Activated CD4-positive, alpha-beta T cell treated with anti-CD3 and anti-CD28 coated beads, Interleukin-2, amount 10 ng/mL, durations not matched to agents 7 days and 5 days (primary cell): ENCODE results near the gene SGIP1. TPM values are rescaled to one million over a fixed set of nuclear protein-coding genes. Genes with fewer than 3 reads are reported as not detected.

Source experiments
- CTCF ChIA-PET: fragments of 350-600 bp; sonication (Branson Sonifier 250); formaldehyde crosslinking; loops from one replicate; lab custom pipeline; 2021; ENCODE audit warnings: antibody characterized with exemption; lab: Charles Lee
- POLR2A ChIA-PET: fragments of 350-600 bp; sonication (Branson Sonifier 250); formaldehyde crosslinking; loops from one replicate; lab custom pipeline; 2021; ENCODE audit warnings: antibody characterized with exemption; lab: Charles Lee
- DNase-seq: peaks from one replicate; pipeline ENCODE4 v3.0.0-alpha.2; 2020
- H3K27ac Mint-ChIP-seq: one replicate; pipeline ENCODE4 v1.8.0; 2021; ENCODE audit warnings: mild to moderate bottlenecking, moderate library complexity, mixed read lengths
- H3K27me3 Mint-ChIP-seq: one replicate; pipeline ENCODE4 v1.8.0; 2021; ENCODE audit warnings: mixed read lengths
- H3K36me3 Mint-ChIP-seq: one replicate; pipeline ENCODE4 v1.8.0; 2021; ENCODE audit warnings: low read depth, mixed read lengths
- H3K4me1 Mint-ChIP-seq: one replicate; pipeline ENCODE4 v1.8.0; 2021; ENCODE audit warnings: mixed read lengths
- H3K4me3 Mint-ChIP-seq: one replicate; pipeline ENCODE4 v1.8.0; 2021; ENCODE audit warnings: mild to moderate bottlenecking, moderate library complexity, mixed read lengths
- H3K9me3 Mint-ChIP-seq: one replicate; pipeline ENCODE4 v1.8.0; 2021; ENCODE audit warnings: mixed read lengths
- total RNA-seq, 2 experiments: library from RNA; stranded (reverse); gene quantifications; one replicate each; pipeline ENCODE4 v1.2.3, GENCODE V29; 2021

Gene SGIP1
- total RNA-seq, 2 experiments from 2014 or later, result not detected

- POLR2A ChIA-PET, result no interaction called here
- Mint-ChIP-seq H3K27ac (no peak overlapping the region), H3K36me3 (no peaks in the 10 kb centered on the region), H3K4me1 (no peaks in the 10 kb centered on the region), H3K4me3 (no peak overlapping the region), H3K27me3 (peaks cover 12% of the 10 kb centered on the region), H3K9me3 (no peaks in the 10 kb centered on the region)
- no peak for DNase-seq
- CTCF ChIA-PET, result interaction anchor here (0.9 kb wide), 1 partner anchor 41 kb away, joined by 3 read pairs; no protein-coding TSS in a partner anchor
These were observed 12.3 kb downstream of the SGIP1 start for GRCh38 chr1:66546047-66546810.

- CTCF ChIA-PET, result interaction anchor here (1.2 kb wide), 1 partner anchor 18 kb away, joined by 3 read pairs; no protein-coding TSS in a partner anchor
- H3K27ac Mint-ChIP-seq, result no peak overlapping the region
- H3K4me1 Mint-ChIP-seq, result no peaks in the 10 kb centered on the region
- no peaks in the 10 kb centered on the region for H3K36me3 Mint-ChIP-seq
- POLR2A ChIA-PET, result no interaction called here
- H3K4me3 Mint-ChIP-seq, result no peak overlapping the region
- no peak for DNase-seq
- no peaks in the 10 kb centered on the region for H3K9me3 Mint-ChIP-seq
- peaks cover 12% of the 10 kb centered on the region for H3K27me3 Mint-ChIP-seq
These were observed 15.1 kb downstream of the SGIP1 start for GRCh38 chr1:66549017-66549416.

GRCh38 chr1:66550243-66550642 is 16.3 kb downstream of the SGIP1 start:
- H3K9me3 Mint-ChIP-seq, result no peaks in the 10 kb centered on the region
- CTCF ChIA-PET, result no interaction called here
- no peaks in the 10 kb centered on the region for H3K4me1 Mint-ChIP-seq
- H3K36me3 Mint-ChIP-seq, result no peaks in the 10 kb centered on the region
- POLR2A ChIA-PET, result no interaction called here
- H3K27me3 Mint-ChIP-seq, result peaks cover 16% of the 10 kb centered on the region
- H3K4me3 Mint-ChIP-seq, result no peak overlapping the region
- no peak overlapping the region for H3K27ac Mint-ChIP-seq
- no peak for DNase-seq

GRCh38 chr1:66552287-66552686 is 18.3 kb downstream of the SGIP1 start:
- ChIA-PET CTCF (no interaction called here), POLR2A (interaction anchor here (0.6 kb wide), 1 partner anchor 19 kb away, joined by 4 read pairs; the partner anchor contains the start of gene SGIP1)
- H3K27ac Mint-ChIP-seq, result no peak overlapping the region
- H3K4me3 Mint-ChIP-seq, result no peak overlapping the region
- no peak for DNase-seq
- peaks cover 15% of the 10 kb centered on the region for H3K27me3 Mint-ChIP-seq
- H3K9me3 Mint-ChIP-seq, result no peaks in the 10 kb centered on the region
- no peaks in the 10 kb centered on the region for H3K36me3 Mint-ChIP-seq
- no peaks in the 10 kb centered on the region for H3K4me1 Mint-ChIP-seq

- Mint-ChIP-seq H3K9me3 (no peaks in the 10 kb centered on the region), H3K27ac (no peak overlapping the region), H3K4me3 (no peak overlapping the region), H3K27me3 (peaks cover 10% of the 10 kb centered on the region), H3K36me3 (no peaks in the 10 kb centered on the region), H3K4me1 (no peaks in the 10 kb centered on the region)
- POLR2A ChIA-PET, result interaction anchor here (0.6 kb wide), 1 partner anchor 19 kb away, joined by 4 read pairs; the partner anchor contains the start of gene SGIP1
- CTCF ChIA-PET, result interaction anchor here (0.7 kb wide), 1 partner anchor 321 kb away, joined by 3 read pairs; no protein-coding TSS in a partner anchor
- DNase-seq, result no peak
These were observed 18.9 kb downstream of the SGIP1 start for GRCh38 chr1:66552829-66553228.

- Mint-ChIP-seq H3K27me3 (peaks cover 10% of the 10 kb centered on the region), H3K27ac (no peak overlapping the region), H3K4me3 (no peak overlapping the region), H3K36me3 (no peaks in the 10 kb centered on the region), H3K9me3 (no peaks in the 10 kb centered on the region), H3K4me1 (no peaks in the 10 kb centered on the region)
- ChIA-PET CTCF (no interaction called here), POLR2A (no interaction called here)
- no peak for DNase-seq
These were observed 19.9 kb downstream of the SGIP1 start for GRCh38 chr1:66553846-66554245.

- H3K4me3 Mint-ChIP-seq, result no peak overlapping the region
- no peaks in the 10 kb centered on the region for H3K9me3 Mint-ChIP-seq
- no peaks in the 10 kb centered on the region for H3K36me3 Mint-ChIP-seq
- no peak for DNase-seq
- H3K27me3 Mint-ChIP-seq, result peaks cover 4% of the 10 kb centered on the region
- H3K4me1 Mint-ChIP-seq, result no peaks in the 10 kb centered on the region
- POLR2A ChIA-PET, result no interaction called here
- no peak overlapping the region for H3K27ac Mint-ChIP-seq
- CTCF ChIA-PET, result no interaction called here
These were observed 22.2 kb downstream of the SGIP1 start for GRCh38 chr1:66556161-66556611.

GRCh38 chr1:66557157-66557556 is 23.2 kb downstream of the SGIP1 start:
- H3K36me3 Mint-ChIP-seq, result no peaks in the 10 kb centered on the region
- no peak overlapping the region for H3K27ac Mint-ChIP-seq
- CTCF ChIA-PET, result interaction anchor here (0.8 kb wide), 1 partner anchor 21 kb away, joined by 3 read pairs; no protein-coding TSS in a partner anchor
- no peak overlapping the region for H3K4me3 Mint-ChIP-seq
- no peaks in the 10 kb centered on the region for H3K4me1 Mint-ChIP-seq
- H3K27me3 Mint-ChIP-seq, result peaks cover 6% of the 10 kb centered on the region
- DNase-seq, result no peak
- POLR2A ChIA-PET, result no interaction called here
- no peaks in the 10 kb centered on the region for H3K9me3 Mint-ChIP-seq

GRCh38 chr1:66559517-66559916 is 25.6 kb downstream of the SGIP1 start:
- CTCF ChIA-PET, result no interaction called here
- H3K27me3 Mint-ChIP-seq, result peaks cover 13% of the 10 kb centered on the region

GRCh38 chr1:66562561-66562960 is 28.6 kb downstream of the SGIP1 start:
- no peak for DNase-seq
- Mint-ChIP-seq H3K9me3 (no peaks in the 10 kb centered on the region), H3K4me3 (no peak overlapping the region), H3K27me3 (peaks cover 12% of the 10 kb centered on the region), H3K4me1 (no peaks in the 10 kb centered on the region), H3K27ac (no peak overlapping the region), H3K36me3 (no peaks in the 10 kb centered on the region)
- ChIA-PET POLR2A (no interaction called here), CTCF (no interaction called here)

More at GRCh38 chr1:66559517-66559916, 25.6 kb downstream of the SGIP1 start:
- H3K9me3 Mint-ChIP-seq, result no peaks in the 10 kb centered on the region
- no peaks in the 10 kb centered on the region for H3K36me3 Mint-ChIP-seq
- no peaks in the 10 kb centered on the region for H3K4me1 Mint-ChIP-seq
- no peak for DNase-seq
- H3K27ac Mint-ChIP-seq, result no peak overlapping the region
- POLR2A ChIA-PET, result no interaction called here
- no peak overlapping the region for H3K4me3 Mint-ChIP-seq

GRCh38 chr1:66563094-66563800 is 29.3 kb downstream of the SGIP1 start:
- CTCF ChIA-PET, result no interaction called here
- Mint-ChIP-seq H3K4me3 (no peak overlapping the region), H3K4me1 (no peaks in the 10 kb centered on the region), H3K27me3 (peaks cover 18% of the 10 kb centered on the region), H3K27ac (no peak overlapping the region), H3K9me3 (no peaks in the 10 kb centered on the region), H3K36me3 (no peaks in the 10 kb centered on the region)
- POLR2A ChIA-PET, result no interaction called here
- DNase-seq, result no peak

- H3K36me3 Mint-ChIP-seq, result no peaks in the 10 kb centered on the region
- CTCF ChIA-PET, result no interaction called here
- H3K4me1 Mint-ChIP-seq, result no peaks in the 10 kb centered on the region
- POLR2A ChIA-PET, result no interaction called here
- H3K4me3 Mint-ChIP-seq, result no peak overlapping the region
- no peaks in the 10 kb centered on the region for H3K9me3 Mint-ChIP-seq
- no peak for DNase-seq
- no peak overlapping the region for H3K27ac Mint-ChIP-seq
- H3K27me3 Mint-ChIP-seq, result peaks cover 21% of the 10 kb centered on the region
These were observed 30.1 kb downstream of the SGIP1 start for GRCh38 chr1:66563941-66564630.
